ENCODE measurements around the gene NELFB. TPM values are rescaled to one million over a fixed set of nuclear protein-coding genes. Genes with fewer than 3 reads are reported as not detected.
A peak's percentile ranks its signal among the peaks of the same experiment; 100 is the strongest.

Gene NELFB
- total and polyA plus RNA-seq, 9 of the 15 experiments (the other 6 are each of a cell fraction or from before 2014, with no cell fraction given), result 0.24 to 84.0 (median 29.7) TPM

DNA sequence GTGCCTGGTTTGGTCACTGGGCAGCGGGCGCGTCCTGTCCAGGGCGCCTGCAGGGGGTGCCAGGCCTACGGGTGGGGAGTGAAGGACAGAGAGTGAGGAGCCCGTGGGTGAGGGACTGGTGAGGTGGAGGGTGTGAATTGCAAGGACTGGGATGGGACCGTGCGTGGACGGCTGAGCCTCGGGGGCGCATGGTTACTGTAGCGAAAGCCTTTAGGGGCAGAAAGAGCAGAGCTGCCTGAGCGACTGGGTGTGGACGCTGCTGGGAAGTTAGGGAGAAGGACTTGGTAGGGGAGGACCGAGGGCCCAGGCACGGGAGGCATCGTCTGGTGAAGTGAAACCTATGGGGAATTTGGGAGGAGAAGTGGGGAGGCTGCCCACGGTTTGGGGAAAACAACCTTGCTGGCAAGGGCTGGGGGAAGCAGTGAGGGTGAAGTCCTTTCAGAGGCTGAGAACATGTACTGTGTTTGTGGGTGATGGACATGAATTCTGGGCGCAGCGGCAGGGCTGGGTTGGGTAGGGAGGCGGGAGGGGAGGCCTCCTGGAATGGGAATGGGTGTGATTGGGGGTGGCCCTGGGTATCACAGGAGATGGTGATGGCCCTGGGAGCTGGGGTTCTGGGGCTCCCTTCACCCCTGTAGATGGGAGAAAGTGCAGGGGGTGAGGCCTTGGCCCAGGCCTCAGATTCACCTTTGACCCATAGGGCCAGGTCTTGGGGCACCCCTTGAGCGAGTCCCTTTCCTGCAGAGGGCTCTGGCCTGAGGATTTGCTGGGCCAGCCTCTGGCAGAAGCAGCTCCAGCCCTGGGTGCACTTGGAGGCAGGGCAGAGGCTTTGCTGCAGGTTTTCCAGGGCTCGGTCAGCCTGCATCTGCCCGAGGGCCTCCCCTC is 20.7 kb downstream of the NELFB start:
- Histone ChIP-seq H3K79me2 (ENCODE audit: control insufficient read depth, insufficient read depth, low read length) (peaks cover 33% of the 10 kb centered on the region), H3K4me3 (no peak overlapping the region), H3K4me2 (ENCODE audit: insufficient read depth, low read length) (0 out of 2 replicates have a peak overlapping the region, but pooled peaks have one; percentile 82), H4K20me1 (replicated peaks; ENCODE audit: control insufficient read depth, insufficient read depth, low read length) (no peaks in the 10 kb centered on the region), H3K9me1 (ENCODE audit: control insufficient read depth, insufficient read depth, low read length) (no peaks in the 10 kb centered on the region), H3K4me1 (replicated peaks in 1 of 2; ENCODE audit: control insufficient read depth in 2 of 2, insufficient read depth in 2 of 2, low read length in 2 of 2) (peaks cover 17 to 95% of the 10 kb centered on the region in 2 experiments), H3K36me3 (ENCODE audit: control insufficient read depth, insufficient read depth, low read length) (peaks cover 52% of the 10 kb centered on the region; the same call in 1 of the 3 replicates), H3K9ac (ENCODE audit: insufficient read depth in 1 of 2, low read depth in 2 of 2, low read length in 2 of 2) (peak overlapping the region; percentile 91 to 92), H3K27me3 (ENCODE audit: control insufficient read depth in 2 of 2, insufficient read depth in 2 of 2, low read length in 2 of 2) (no peaks in the 10 kb centered on the region), H3K9me3 (replicated peaks; ENCODE audit: control insufficient read depth, insufficient read depth, low read depth, low read length) (no peaks in the 10 kb centered on the region), H3K27ac (ENCODE audit: extremely low read depth, low read depth, low read length) (peak overlapping the region; percentile 98), H2AFZ (ENCODE audit: low read depth, low read length) (no peak overlapping the region)
- 84% methylated on average over 18 of the region's 24 CpGs for WGBS (ENCODE audit: insufficient coverage, low coverage, missing lambda C conversion rate)
- CTCF ChIA-PET (ENCODE audit: low intra/inter-chr PET ratio), result no interaction called here
- no peak for FAIRE-seq
- intact Hi-C loops (cut with micrococcal nuclease), result loop anchor here (2.0 kb wide), 1 partner anchor 21 kb away; the partner anchor contains the start of gene NELFB
- TF ChIP-seq NR2C1 (IDR thresholded peaks at IDR 0.05) (no peak; the same call in 1 of the 2 replicates), NR2C1 (tag; IDR thresholded peaks at IDR 0.05) (0 out of 2 replicates have a peak, but pooled peaks have one; percentile 45), RBFOX2 (IDR thresholded peaks at IDR 0.05; ENCODE audit: low read depth, low read length) (peak; percentile 41), POLR2B (IDR thresholded peaks at IDR 0.05; ENCODE audit: low read depth, partially characterized antibody) (peak; percentile 38), ZNF668 (CRISPR knock-in tag; IDR thresholded peaks at IDR 0.05) (no peak), POLR2G (IDR thresholded peaks at IDR 0.05; ENCODE audit: low read depth, low read length) (peak; percentile 52; the same call in 1 of the 2 replicates)
- TF ChIP-seq, protein P1, sequence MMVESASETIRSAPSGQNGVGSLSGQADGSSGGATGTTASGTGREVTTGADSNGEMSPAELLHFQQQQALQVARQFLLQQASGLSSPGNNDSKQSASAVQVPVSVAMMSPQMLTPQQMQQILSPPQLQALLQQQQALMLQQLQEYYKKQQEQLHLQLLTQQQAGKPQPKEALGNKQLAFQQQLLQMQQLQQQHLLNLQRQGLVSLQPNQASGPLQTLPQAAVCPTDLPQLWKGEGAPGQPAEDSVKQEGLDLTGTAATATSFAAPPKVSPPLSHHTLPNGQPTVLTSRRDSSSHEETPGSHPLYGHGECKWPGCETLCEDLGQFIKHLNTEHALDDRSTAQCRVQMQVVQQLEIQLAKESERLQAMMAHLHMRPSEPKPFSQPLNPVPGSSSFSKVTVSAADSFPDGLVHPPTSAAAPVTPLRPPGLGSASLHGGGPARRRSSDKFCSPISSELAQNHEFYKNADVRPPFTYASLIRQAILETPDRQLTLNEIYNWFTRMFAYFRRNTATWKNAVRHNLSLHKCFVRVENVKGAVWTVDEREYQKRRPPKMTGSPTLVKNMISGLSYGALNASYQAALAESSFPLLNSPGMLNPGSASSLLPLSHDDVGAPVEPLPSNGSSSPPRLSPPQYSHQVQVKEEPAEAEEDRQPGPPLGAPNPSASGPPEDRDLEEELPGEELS (CRISPR knock-in tag; IDR thresholded peaks at IDR 0.05; ENCODE audit: borderline replicate concordance), result no peak
- POLR2A ChIA-PET, result interaction anchor here (0.5 to 2.6 kb wide), 6 partner anchors 11 to 166 kb away, joined by 3 to 19 read pairs (median 8); partner anchors contain the start of gene TUBB4B
- ATAC-seq, result no peak
- BruUV-seq (replicated peaks), result no TSS peak
- in situ Hi-C loops (cut with MboI), result no loop called here
- no peak for DNase-seq (ENCODE audit: extremely low read depth in 1 of 4, low spot score in 3 of 4)
